ENCODE measurements around the gene WDR7.

DNA sequence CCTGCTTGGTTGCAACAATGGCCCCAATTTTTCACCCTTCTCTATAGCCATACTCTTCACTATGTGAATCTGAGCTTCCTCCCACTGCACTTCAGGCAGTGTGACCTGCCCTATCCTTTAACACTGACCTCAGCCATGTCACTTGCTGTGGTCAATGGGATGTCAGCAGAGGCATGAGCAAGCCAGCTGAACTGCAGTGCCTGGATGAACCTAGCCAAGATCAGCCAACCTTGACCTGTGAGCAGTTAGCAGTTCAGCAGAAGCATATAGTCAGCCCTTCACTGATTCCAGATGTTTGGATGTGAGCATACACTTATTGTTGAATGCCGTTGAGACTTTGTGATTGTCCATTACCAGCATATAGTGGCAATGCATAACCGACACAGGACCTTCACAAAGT is 432.3 kb downstream of the WDR7 start:
- TF ChIP-seq CTCF (IDR thresholded peaks at IDR 0.05; ENCODE audit: low read depth, low read length), result no peak
- no peak for TF ChIP-seq EZH2phosphoT487 (IDR thresholded peaks at IDR 0.05; ENCODE audit: low read depth)

Data from OCI-LY3 (cell line).